PFSK-1 (cell line): ENCODE data around the gene GALNTL6.

Source experiments
- FOXP2 ChIP-seq: optimal IDR thresholded peaks from 2 replicates; pipeline ENCODE3; 2011; ENCODE audit warnings: borderline replicate concordance, control low read depth, inconsistent platforms; ENCODE audit not compliant: insufficient read depth; ENCODE audit errors: extremely low read length, extremely low read depth
- POLR2AphosphoS5 ChIP-seq: IDR thresholded peaks from 2 replicates; pipeline ENCODE4 v1.6.1; 2012; ENCODE audit warnings: low read depth, mild to moderate bottlenecking, control low read depth, low read length, moderate library complexity
- SIN3A ChIP-seq: IDR thresholded peaks from 2 replicates; pipeline ENCODE4 v1.6.1; 2012; ENCODE audit warnings: mild to moderate bottlenecking, low read length, moderate library complexity, borderline replicate concordance; ENCODE audit not compliant: insufficient read depth
- TAF1 ChIP-seq: IDR thresholded peaks from 2 replicates; pipeline ENCODE4 v1.6.1; 2012; ENCODE audit warnings: low read length, control low read depth, borderline replicate concordance; ENCODE audit not compliant: insufficient read depth
- TF ChIP-seq, protein P1 (sequence below), 2 experiments: IDR thresholded peaks; 2 replicates each; pipeline versions ENCODE4 v1.6.1 to v1.8.0; 2011 to 2012; ENCODE audit warnings: low read depth in 2 of 2, low read length in 2 of 2, control low read depth in 1 of 2, inconsistent platforms in 1 of 2, mild to moderate bottlenecking in 1 of 2, moderate library complexity in 1 of 2; ENCODE audit not compliant: insufficient read depth in 1 of 2

Gene GALNTL6

DNA sequence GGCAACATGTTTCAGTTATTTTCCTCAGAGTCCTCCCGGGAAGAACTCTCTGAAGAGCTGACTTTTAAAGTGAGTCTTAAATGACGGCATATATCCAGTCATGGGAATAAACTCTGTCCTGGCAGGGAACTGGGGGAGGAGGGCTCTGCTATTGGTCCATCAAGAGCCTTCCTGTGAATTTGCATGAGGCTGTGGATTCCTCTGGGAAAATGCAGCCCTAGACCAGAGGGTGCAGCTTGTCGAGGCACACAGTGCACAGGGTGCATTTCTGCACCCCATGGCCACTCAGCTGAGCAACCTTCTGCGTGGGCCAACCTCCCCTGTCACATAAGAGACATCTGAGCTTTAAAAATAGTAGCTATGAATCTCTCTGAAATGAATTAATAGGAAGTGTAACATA, 360.0 kb downstream of the GALNTL6 start:
- TF ChIP-seq SIN3A (no peak), TAF1 (no peak), FOXP2 (no peak), POLR2AphosphoS5 (no peak)
- TF ChIP-seq, protein P1, sequence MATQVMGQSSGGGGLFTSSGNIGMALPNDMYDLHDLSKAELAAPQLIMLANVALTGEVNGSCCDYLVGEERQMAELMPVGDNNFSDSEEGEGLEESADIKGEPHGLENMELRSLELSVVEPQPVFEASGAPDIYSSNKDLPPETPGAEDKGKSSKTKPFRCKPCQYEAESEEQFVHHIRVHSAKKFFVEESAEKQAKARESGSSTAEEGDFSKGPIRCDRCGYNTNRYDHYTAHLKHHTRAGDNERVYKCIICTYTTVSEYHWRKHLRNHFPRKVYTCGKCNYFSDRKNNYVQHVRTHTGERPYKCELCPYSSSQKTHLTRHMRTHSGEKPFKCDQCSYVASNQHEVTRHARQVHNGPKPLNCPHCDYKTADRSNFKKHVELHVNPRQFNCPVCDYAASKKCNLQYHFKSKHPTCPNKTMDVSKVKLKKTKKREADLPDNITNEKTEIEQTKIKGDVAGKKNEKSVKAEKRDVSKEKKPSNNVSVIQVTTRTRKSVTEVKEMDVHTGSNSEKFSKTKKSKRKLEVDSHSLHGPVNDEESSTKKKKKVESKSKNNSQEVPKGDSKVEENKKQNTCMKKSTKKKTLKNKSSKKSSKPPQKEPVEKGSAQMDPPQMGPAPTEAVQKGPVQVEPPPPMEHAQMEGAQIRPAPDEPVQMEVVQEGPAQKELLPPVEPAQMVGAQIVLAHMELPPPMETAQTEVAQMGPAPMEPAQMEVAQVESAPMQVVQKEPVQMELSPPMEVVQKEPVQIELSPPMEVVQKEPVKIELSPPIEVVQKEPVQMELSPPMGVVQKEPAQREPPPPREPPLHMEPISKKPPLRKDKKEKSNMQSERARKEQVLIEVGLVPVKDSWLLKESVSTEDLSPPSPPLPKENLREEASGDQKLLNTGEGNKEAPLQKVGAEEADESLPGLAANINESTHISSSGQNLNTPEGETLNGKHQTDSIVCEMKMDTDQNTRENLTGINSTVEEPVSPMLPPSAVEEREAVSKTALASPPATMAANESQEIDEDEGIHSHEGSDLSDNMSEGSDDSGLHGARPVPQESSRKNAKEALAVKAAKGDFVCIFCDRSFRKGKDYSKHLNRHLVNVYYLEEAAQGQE (IDR thresholded peaks at IDR 0.05; ENCODE audit: insufficient read depth in 1 of 2, low read depth in 2 of 2, low read length in 2 of 2): no peak

DNA sequence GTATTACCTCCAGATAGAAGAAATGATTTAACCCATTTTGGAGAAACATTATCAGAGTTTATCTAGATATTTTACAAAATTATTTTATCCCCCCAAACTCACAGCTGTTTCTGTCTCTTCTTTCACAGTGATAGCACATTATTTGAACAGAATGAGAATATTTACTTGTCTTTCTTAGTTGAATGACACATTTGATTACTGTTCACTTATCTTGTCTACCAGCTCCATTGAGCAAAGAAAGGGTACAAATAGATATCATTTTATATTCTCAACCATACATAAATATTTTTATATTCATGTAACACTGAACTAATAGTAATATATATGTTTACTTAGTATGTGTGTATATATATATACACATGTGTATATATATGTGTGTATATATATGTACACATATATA, 364.2 kb downstream of the GALNTL6 start:
- no peak for TF ChIP-seq FOXP2

DNA sequence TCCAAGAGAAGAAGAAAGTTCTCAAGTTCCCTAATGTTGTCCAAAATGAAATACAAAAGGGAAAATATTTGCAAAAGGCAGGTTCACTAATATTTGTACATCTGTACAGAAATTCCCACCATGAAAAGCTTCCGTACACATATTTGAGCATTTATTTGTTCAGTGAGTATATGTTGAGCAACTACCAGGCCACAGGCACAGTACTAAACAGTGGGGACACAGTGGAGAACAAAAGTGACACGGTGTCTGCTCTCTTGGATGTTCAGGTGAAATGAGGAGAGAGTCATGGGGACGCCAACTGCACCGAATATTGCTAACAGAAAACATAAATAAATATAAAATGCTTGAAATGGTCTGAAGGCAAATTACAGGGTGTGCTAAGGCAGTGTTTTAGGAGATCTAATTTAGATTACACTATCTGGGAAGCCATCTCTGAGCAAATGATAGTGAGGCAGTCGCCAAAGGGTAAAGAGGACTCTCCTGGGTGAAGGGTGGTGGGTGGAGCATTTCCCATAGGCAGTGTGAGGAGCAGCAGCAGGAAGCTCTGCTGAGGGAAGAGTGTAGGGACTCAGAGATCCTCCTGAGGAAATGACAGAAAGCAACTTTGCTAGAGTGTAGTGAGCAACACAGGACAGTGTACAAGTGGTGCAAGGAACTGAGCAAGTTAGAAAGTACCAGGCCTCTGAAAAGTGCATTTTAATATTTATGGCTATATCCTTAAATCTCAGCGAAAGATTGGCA, 375.2 kb downstream of the GALNTL6 start:
- no peak for TF ChIP-seq TAF1
- no peak for TF ChIP-seq SIN3A
- no peak for TF ChIP-seq FOXP2
- TF ChIP-seq POLR2AphosphoS5: no peak
- TF ChIP-seq, protein P1 (IDR thresholded peaks at IDR 0.05; ENCODE audit: insufficient read depth in 1 of 2, low read depth in 2 of 2, low read length in 2 of 2): no peak

DNA sequence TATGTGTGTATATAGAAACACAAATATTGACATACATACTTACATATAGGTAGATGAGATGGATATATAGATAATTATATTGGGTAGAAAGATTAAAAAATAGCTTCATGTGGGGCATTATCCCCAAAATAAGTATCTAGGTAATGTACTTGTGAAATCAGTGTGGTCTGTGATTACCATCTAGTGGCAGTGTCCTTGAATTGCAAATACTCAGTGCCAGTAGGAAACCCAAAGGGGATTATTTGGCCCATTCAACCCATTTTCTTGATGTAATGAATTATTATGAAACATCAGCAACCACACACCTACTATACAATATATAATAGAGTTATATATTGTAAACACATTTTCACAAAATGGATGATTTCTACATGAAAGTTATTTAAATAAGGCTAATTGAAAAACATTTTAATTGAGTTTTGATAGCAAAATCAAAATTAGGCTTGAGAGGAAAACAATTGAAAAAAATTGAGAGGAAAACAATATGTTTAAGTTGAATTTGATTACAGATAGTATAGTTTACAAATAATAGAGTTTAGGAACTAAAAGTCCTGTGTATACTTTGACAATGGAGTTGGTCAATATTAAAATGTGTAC, 389.4 kb downstream of the GALNTL6 start:
- TF ChIP-seq TAF1 (no peak), FOXP2 (no peak), POLR2AphosphoS5 (no peak), SIN3A (no peak)
- TF ChIP-seq, protein P1 (IDR thresholded peaks at IDR 0.05; ENCODE audit: insufficient read depth in 1 of 2, low read depth in 2 of 2, low read length in 2 of 2): no peak

DNA sequence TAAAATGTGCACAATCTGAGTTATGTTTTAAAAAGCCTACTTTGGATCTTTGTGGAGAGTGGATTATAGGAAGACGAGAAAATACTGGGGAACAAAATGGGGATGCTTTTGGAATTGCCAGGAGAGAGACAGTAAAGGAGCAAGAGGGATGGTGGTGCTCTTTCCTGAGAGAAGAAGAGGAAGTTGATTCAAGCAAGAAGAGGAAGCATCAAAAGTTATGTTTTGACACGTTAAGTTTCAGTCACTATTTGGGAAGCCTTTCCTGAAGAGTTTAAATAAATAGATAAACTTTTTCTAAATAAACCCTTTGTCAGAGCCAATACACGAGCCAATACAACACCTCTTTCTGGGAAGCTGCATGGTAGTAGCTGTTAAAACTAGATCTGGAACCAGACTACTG, 394.1 kb downstream of the GALNTL6 start:
- TF ChIP-seq SIN3A: no peak
- TF ChIP-seq TAF1: no peak
- TF ChIP-seq, protein P1 (IDR thresholded peaks at IDR 0.05; ENCODE audit: insufficient read depth in 1 of 2, low read depth in 2 of 2, low read length in 2 of 2): no peak
- no peak for TF ChIP-seq FOXP2
- no peak for TF ChIP-seq POLR2AphosphoS5
